HUES6 (cell line): Measurements from ENCODE around the gene L3MBTL4.
A peak's percentile ranks its signal among the peaks of the same experiment; 100 is the strongest.

Source experiments
- H3K27ac ChIP-seq: 2 replicates; pipeline ENCODE4 v1.7.0; 2013; ENCODE audit warnings: low read depth, mild to moderate bottlenecking, low read length, inconsistent platforms
- H3K27me3 ChIP-seq: 2 replicates; pipeline ENCODE4 v1.6.1; 2013; ENCODE audit warnings: low read length; ENCODE audit not compliant: control insufficient read depth, insufficient read depth
- H3K36me3 ChIP-seq: 2 replicates; pipeline ENCODE4 v1.6.1; 2013; ENCODE audit warnings: low read length; ENCODE audit not compliant: control insufficient read depth, insufficient read depth
- H3K4me1 ChIP-seq: 2 replicates; pipeline ENCODE4 v1.6.1; 2013; ENCODE audit warnings: low read length; ENCODE audit not compliant: control insufficient read depth, insufficient read depth
- H3K4me3 ChIP-seq: 2 replicates; pipeline ENCODE4 v1.5.1; 2013; ENCODE audit warnings: low read depth, low read length
- H3K9ac ChIP-seq: one replicate; pipeline ENCODE4 v1.6.1; 2013; ENCODE audit warnings: mild to moderate bottlenecking, low read length
- H3K9me3 ChIP-seq: 2 replicates; pipeline ENCODE4 v1.6.1; 2013; ENCODE audit warnings: low read depth, low read length; ENCODE audit not compliant: control insufficient read depth, insufficient read depth

The L3MBTL4 gene

DNA sequence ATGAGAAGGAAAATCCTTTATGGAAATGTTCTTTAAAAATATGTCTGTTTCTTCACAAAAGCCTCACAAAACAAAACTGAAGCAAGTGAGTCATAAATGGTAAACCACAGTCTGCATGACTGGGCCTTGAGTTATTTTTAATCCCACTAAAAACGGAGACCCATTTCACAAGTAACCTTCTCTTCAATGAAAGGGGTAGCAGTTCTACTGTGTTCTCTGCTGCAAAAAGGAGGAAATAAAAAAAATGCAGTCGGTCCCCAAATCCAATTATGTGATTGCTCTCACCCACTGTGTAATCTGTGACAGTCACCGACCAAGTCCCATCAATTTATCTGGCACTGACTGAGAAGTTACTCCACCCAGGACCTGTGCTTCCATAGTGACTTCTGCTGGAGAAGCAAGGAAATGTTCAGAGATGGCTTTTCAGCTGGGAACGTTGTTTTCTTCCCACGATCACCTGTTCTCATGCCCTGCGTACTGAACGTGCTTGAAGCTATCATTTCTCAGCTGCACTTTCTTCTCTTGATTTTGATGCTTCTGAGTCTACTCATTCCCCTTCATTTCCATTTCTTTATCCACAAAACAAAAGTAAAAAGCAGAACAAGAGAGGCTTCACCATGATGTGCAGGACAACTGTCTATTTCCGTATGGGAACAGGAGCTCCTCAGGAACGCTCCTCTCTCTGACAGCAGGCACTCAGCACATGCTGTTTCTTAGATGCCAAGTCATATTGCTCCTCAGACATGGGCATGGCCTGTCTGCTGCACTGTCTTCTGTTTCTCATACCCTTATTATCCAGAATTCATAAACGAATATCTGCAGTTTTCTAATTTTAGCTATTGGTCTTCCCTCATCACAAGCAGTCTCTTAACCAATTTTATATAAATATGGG lies 439.4 kb downstream of the L3MBTL4 start:
- H3K27me3 ChIP-seq, result no peaks in the 10 kb centered on the region
- peaks cover 26% of the 10 kb centered on the region for H3K4me1 ChIP-seq
- no peaks in the 10 kb centered on the region for H3K36me3 ChIP-seq
- H3K9ac ChIP-seq, result no peak overlapping the region
- H3K27ac ChIP-seq, result no peak overlapping the region
- H3K9me3 ChIP-seq, result no peaks in the 10 kb centered on the region
- H3K4me3 ChIP-seq, result no peak overlapping the region

DNA sequence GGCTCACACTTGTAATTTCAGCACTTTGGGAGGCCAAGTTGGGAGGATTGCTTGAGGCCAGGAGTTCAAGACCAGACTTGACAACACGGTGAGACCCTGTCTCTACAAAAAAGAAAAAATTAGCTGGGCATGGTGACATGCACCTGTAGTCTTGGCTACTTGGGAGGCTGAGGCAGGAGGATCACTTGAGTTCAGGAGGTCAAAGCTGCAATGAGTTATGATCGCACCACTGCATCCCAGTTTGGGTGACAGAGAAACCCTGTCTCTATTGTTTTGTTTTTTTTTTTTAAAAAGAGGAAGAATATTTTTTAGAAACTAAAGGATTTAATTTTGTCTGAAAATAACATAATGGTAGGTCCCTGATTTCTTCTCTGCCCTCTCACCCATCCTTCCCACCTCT lies 440.0 kb downstream of the L3MBTL4 start:
- no peak overlapping the region for H3K9ac ChIP-seq
- no peaks in the 10 kb centered on the region for H3K27me3 ChIP-seq
- no peak overlapping the region for H3K4me3 ChIP-seq
- H3K27ac ChIP-seq, result no peak overlapping the region
- no peaks in the 10 kb centered on the region for H3K36me3 ChIP-seq
- peaks cover 28% of the 10 kb centered on the region for H3K4me1 ChIP-seq
- H3K9me3 ChIP-seq, result no peaks in the 10 kb centered on the region

DNA sequence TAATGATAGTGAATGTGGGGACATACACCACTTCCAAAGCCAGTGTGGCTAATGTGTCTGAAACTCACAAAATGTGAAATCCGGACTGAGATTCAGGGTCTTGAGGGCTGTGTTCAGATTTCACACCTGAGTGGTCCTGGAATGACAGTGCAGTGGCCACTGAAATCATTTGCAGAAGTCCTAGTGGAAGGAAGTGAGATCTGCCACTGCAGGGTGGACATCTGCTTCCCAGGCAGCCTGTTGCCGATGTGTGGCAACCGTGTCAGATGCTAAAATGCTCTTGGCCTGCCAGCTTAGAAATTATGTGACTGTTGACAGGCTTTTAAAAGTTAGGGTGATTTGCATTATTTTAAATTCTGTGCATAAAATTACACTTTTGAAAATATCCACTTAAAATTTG lies 441.6 kb downstream of the L3MBTL4 start:
- no peak overlapping the region for H3K4me3 ChIP-seq
- no peaks in the 10 kb centered on the region for H3K36me3 ChIP-seq
- H3K27ac ChIP-seq, result no peak overlapping the region
- H3K9ac ChIP-seq, result no peak overlapping the region
- H3K27me3 ChIP-seq, result no peaks in the 10 kb centered on the region
- peaks cover 25% of the 10 kb centered on the region for H3K4me1 ChIP-seq
- no peaks in the 10 kb centered on the region for H3K9me3 ChIP-seq

DNA sequence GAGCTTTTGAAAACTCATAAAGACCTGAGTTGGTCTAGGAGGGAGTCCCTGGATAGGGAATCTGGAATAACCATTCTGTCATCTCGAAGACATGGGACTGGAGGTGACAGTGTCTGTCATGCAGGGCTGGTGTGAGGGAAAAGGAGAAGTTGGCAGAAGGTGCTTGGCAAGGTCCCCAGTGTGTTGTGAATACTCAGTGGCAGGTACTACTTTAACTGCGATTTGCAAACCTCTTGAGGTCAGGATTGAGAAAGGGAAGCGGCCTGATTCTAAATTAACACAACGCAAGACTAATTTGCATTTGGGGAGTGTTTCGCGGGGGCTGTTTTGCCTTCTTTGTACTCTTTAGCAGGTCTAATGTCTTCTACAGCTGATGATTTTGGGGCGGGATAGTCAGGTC lies 442.4 kb downstream of the L3MBTL4 start:
- H3K4me3 ChIP-seq, result no peak overlapping the region
- H3K4me1 ChIP-seq, result peaks cover 25% of the 10 kb centered on the region
- H3K27ac ChIP-seq, result no peak overlapping the region
- H3K9me3 ChIP-seq, result no peaks in the 10 kb centered on the region
- no peaks in the 10 kb centered on the region for H3K36me3 ChIP-seq
- H3K9ac ChIP-seq, result no peak overlapping the region
- H3K27me3 ChIP-seq, result no peaks in the 10 kb centered on the region

DNA sequence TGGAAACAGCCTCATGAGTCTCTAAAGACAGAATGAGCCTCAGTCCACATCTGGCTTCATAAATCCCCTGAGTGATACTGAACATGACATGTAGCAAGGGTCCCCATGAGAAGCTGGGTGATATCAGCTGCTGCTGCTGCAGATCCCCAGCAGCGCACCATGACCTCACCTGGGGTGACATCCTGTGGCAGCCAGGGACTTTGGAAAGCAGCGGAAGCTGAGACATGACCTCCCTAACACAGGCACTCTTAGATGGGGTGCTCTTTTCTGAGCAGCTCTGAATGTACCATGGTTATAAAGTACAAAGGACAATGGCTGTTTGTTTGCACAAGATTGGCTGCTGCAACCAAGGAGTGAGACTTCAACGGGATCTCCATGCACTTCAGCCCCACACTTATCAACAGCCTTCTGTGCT lies 444.7 kb downstream of the L3MBTL4 start:
- Histone ChIP-seq H3K4me1 (peaks cover 29% of the 10 kb centered on the region), H3K27ac (no peak overlapping the region), H3K36me3 (no peaks in the 10 kb centered on the region), H3K9me3 (no peaks in the 10 kb centered on the region), H3K27me3 (no peaks in the 10 kb centered on the region), H3K4me3 (0 out of 2 replicates have a peak overlapping the region, but pooled peaks have one; percentile 14), H3K9ac (no peak overlapping the region)

DNA sequence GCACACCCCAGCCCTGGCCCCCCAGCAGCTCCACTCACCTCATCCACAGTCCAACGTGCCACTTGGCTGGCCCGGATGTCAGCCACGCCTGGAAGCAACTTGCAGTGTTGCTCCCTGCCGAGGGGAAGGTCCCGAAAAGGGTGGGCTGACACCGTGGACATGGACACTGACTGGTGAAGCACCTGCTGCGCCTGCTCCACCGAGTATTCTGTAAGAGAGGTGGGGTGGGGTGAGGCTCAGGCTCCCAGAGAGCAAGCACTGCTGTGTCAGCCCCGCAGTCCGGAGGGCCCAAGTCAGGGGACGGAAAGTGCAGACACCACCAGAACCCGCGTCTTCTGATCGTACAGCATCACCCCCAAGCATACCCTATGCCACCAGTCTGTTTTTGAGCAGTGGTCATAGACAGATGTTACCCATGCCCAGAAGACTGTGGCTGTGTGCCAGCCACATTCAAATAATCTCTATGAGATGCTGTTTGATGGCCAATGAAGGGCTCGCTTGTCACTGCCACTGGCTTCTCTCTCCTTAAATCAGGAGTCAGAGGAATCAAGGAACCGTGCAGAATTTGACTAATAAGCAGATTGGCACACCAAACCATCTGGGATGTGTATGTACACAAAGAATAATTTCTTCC lies 445.2 kb downstream of the L3MBTL4 start:
- no peak overlapping the region for H3K9ac ChIP-seq
- H3K9me3 ChIP-seq, result no peaks in the 10 kb centered on the region
- no peak overlapping the region for H3K4me3 ChIP-seq
- no peaks in the 10 kb centered on the region for H3K27me3 ChIP-seq
- no peaks in the 10 kb centered on the region for H3K36me3 ChIP-seq
- peaks cover 29% of the 10 kb centered on the region for H3K4me1 ChIP-seq
- no peak overlapping the region for H3K27ac ChIP-seq

DNA sequence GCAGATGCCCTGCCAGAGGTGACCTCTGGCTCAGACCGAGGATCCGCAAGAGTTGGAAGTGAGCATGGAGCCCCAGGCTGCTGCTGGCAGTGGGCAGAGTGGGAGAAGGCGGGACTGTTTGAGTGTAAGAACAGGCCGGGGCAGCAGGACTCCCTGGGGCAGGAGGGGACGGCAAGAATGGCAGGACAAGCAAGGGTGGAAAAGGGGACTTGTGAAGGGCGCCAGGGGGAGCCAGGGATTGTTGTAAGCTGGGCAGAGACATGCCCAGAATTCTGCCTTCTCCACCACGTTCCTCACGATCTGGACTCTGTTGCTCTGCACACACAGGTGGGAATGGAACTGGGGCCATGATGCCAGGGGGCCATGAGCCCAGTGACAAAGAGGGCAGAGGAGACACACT lies 447.0 kb downstream of the L3MBTL4 start:
- no peak overlapping the region for H3K9ac ChIP-seq
- H3K27ac ChIP-seq, result no peak overlapping the region
- peaks cover 29% of the 10 kb centered on the region for H3K4me1 ChIP-seq
- H3K4me3 ChIP-seq, result no peak overlapping the region
- no peaks in the 10 kb centered on the region for H3K27me3 ChIP-seq
- H3K36me3 ChIP-seq, result no peaks in the 10 kb centered on the region
- no peaks in the 10 kb centered on the region for H3K9me3 ChIP-seq

DNA sequence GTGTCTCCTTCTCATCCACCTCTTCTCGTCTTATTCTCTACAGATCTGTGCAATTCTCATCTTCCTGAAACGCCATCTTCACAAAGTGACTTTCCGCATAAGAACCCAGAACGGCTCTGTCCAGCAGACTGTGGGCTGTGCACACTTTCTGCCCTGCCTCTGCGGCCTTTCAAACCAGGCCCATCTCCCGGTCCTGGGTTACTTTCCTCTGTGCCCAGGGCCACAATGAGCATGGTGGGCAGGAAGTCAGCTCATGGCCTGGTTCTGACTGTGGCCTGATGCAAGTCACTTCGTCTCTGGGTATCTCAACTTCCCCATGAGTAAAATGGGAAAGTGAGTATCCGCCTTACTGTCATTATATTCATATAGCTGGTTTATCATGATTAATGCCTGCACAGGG lies 447.7 kb downstream of the L3MBTL4 start:
- H3K4me3 ChIP-seq, result no peak overlapping the region
- no peak overlapping the region for H3K9ac ChIP-seq
- no peak overlapping the region for H3K27ac ChIP-seq
- no peaks in the 10 kb centered on the region for H3K36me3 ChIP-seq
- no peaks in the 10 kb centered on the region for H3K27me3 ChIP-seq
- no peaks in the 10 kb centered on the region for H3K9me3 ChIP-seq
- peaks cover 26% of the 10 kb centered on the region for H3K4me1 ChIP-seq

DNA sequence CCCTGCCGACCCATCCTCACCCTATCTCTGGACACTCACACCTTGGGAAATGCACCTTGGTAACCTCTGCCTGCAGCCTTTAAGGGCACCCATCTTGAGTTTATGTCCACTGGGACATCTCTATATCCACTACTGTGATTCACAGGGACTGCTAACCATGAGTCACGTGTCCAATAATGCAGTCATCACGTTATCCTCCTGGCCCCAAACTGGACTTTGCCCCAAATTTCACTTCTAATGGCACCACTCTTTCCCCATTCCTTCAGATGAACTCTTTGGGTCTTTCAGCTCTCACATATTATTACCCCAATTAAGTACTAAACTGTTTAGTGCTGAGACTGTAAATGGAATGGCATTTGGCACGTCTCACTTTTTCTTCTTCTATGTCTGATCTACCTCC lies 448.2 kb downstream of the L3MBTL4 start:
- Histone ChIP-seq H3K27ac (no peak overlapping the region), H3K27me3 (no peaks in the 10 kb centered on the region), H3K36me3 (no peaks in the 10 kb centered on the region), H3K4me3 (no peak overlapping the region), H3K9ac (no peak overlapping the region), H3K4me1 (peaks cover 22% of the 10 kb centered on the region), H3K9me3 (no peaks in the 10 kb centered on the region)

DNA sequence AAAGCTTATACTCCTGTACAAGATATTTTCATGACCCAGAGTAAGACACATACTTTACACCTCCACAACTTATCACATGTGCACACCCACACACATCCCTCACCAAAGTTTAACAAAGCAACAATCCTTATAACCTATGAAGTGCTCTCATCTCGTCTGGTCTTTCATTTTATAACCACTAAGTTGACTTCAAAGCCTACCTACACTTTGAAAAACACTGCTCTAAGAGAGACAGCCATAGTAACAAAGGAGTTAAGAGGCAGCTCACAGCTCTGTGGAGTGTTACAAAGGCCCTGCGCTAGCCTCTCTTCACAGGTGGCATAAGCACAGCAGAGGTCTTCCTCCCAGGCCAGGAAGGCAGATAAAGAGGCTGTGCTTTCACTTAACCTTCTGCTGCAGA lies 449.7 kb downstream of the L3MBTL4 start:
- Histone ChIP-seq H3K4me3 (no peak overlapping the region), H3K36me3 (no peaks in the 10 kb centered on the region), H3K27ac (no peak overlapping the region), H3K4me1 (peaks cover 9% of the 10 kb centered on the region), H3K9me3 (no peaks in the 10 kb centered on the region), H3K27me3 (no peaks in the 10 kb centered on the region), H3K9ac (no peak overlapping the region)

DNA sequence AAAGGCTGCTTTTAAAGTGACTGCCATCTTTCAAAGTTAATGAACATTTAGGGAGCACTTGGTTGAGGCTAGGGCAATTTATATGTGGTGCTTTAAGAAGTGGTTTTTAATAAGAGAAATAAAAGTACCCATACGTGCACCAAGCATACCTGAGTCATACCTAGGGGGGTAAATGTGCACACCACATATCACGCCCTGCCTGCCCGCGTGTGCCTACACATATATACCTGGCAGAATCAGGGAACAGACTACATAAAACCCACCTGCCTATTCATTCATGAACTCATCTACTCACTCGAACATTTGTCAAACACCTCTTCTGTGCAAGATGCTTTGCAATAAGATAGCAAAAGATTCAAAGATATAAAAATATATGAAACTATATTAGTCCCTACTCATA lies 450.1 kb downstream of the L3MBTL4 start:
- Histone ChIP-seq H3K36me3 (no peaks in the 10 kb centered on the region), H3K9me3 (no peaks in the 10 kb centered on the region), H3K27me3 (no peaks in the 10 kb centered on the region), H3K9ac (no peak overlapping the region), H3K4me1 (peaks cover 5% of the 10 kb centered on the region; the same call in 1 of the 2 replicates), H3K4me3 (no peak overlapping the region), H3K27ac (no peak overlapping the region)
